Loucy (cell line): ENCODE measurements around the gene WHRN.

ENCODE experiments used
- CTCF ChIP-seq: fragments of 200-600 bp; sonication (generic); conservative IDR thresholded peaks from 2 replicates; pipeline ENCODE4 v1.5.1; 2014; ENCODE audit warnings: mild to moderate bottlenecking, antibody characterized with exemption, low read length
- EZH2phosphoT487 ChIP-seq: fragments of 200-600 bp; IDR thresholded peaks from 2 replicates; pipeline ENCODE4 v1.6.1; 2018; ENCODE audit warnings: antibody characterized with exemption, mild to moderate bottlenecking, moderate library complexity, borderline replicate concordance

- TF ChIP-seq CTCF: no peak
- no peak for TF ChIP-seq EZH2phosphoT487
These were observed 42.5 kb downstream of the WHRN start for GRCh38 chr9:114462791-114463190.
